Myometrial cell (primary cell): ENCODE measurements around the gene ASB7. TPM values are rescaled to one million over a fixed set of nuclear protein-coding genes. Genes with fewer than 3 reads are reported as not detected.

Experiments
- total RNA-seq: library from RNA; depleted of rRNA; stranded (reverse); fragments of >200 nt; gene quantifications from 2 replicates; pipeline ENCODE4 v1.2.3, GENCODE V29; 2015

The ASB7 gene, protein sequence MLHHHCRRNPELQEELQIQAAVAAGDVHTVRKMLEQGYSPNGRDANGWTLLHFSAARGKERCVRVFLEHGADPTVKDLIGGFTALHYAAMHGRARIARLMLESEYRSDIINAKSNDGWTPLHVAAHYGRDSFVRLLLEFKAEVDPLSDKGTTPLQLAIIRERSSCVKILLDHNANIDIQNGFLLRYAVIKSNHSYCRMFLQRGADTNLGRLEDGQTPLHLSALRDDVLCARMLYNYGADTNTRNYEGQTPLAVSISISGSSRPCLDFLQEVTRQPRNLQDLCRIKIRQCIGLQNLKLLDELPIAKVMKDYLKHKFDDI
- 7.8 and 9.8 TPM in 2 replicates for total RNA-seq

DNA sequence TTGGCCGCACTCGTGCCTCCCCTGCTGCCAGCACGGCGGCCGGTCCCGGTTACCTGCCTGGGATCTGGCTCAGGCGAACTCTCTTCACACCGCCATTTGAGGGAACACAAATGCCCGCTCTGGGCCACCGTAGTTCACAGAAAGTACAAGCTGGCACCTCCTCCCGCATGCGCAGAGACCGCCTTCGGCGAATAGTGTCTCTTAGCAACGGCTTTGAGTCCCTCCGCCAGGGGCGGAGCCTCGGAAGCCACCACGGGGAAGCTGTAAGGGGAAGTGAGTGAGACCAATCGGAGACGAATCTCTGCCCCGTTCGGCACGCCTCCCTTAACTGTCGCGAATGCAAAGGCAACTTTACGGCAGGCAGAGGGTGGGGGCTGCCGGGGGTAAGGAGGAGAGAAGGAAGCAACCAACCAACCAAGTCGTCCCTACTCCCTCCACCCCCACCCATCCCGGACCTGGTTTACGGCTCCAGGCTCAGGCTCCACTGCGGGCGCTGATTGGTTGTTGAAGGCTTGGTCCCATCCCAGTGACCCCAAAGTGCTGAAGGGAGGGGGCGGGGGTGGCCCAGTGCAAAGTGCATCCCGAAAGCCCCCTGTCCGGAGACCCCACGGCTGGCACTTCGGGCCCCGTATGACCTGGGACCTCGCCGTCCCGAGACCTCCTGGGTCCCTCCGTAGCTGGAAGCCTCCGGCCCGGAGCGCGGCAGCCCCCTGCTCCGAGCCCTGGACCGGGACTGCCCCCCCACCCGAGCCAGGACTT lies at the start of gene ASB7, which contains the start of gene LINS1:
TSS of gene ASB7 (plus strand) at position 526 of the 759 bp plus-strand sequence. CDS start 9,628 bp downstream, outside the sequence.
TSS of gene LINS1 (minus strand) at position 121 of the 759 bp plus-strand sequence. CDS start 21,342 bp downstream, outside the sequence.

Other genes starting within 250 kb of the ASB7 start
- gene CERS3, start 73.6 kb upstream of the ASB7 start, total RNA-seq, result not detected in 2 replicates
- gene LINS1, start 405 bp upstream of the ASB7 start, total RNA-seq, result 3.7 and 8.9 TPM in 2 replicates